Neural progenitor cell (in vitro differentiated cells): ENCODE results near the gene TOB1. TPM values are rescaled to one million over a fixed set of nuclear protein-coding genes. Genes with fewer than 3 reads are reported as not detected.

Experiments
- DNase-seq: peaks from one replicate; pipeline ENCODE4 v3.0.0-alpha.2; 2016; ENCODE audit warnings: low spot score
- H2AFZ ChIP-seq: fragments of 200-600 bp; sonication (generic); replicated peaks from 2 replicates; pipeline ENCODE4 v1.6.1; 2016; ENCODE audit warnings: antibody characterized with exemption
- H3F3A ChIP-seq: fragments of 200-600 bp; sonication (generic); 2 replicates; pipeline ENCODE4 v1.6.1; 2016; ENCODE audit warnings: antibody characterized with exemption, low read depth
- H3K27ac ChIP-seq: fragments of 200-600 bp; sonication (generic); 2 replicates; pipeline ENCODE4 v1.5.1; 2016; ENCODE audit warnings: mild to moderate bottlenecking
- H3K27me3 ChIP-seq: fragments of 200-600 bp; sonication (generic); 2 replicates; pipeline ENCODE4 v1.6.1; 2016; ENCODE audit warnings: mild to moderate bottlenecking, moderate library complexity
- H3K36me3 ChIP-seq: fragments of 200-600 bp; sonication (generic); 2 replicates; pipeline ENCODE4 v1.5.1; 2016
- H3K4me1 ChIP-seq: fragments of 200-600 bp; sonication (generic); 2 replicates; pipeline ENCODE4 v1.6.1; 2016; ENCODE audit warnings: mixed run types
- H3K4me2 ChIP-seq: fragments of 200-600 bp; sonication (generic); 2 replicates; pipeline ENCODE4 v1.6.1; 2016
- H3K4me3 ChIP-seq: fragments of 200-600 bp; sonication (generic); 2 replicates; pipeline ENCODE4 v1.5.1; 2016
- H3K79me2 ChIP-seq: fragments of 200-600 bp; sonication (generic); 2 replicates; pipeline ENCODE4 v1.6.1; 2016; ENCODE audit warnings: low read depth
- H3K9ac ChIP-seq: fragments of 200-600 bp; sonication (generic); 2 replicates; pipeline ENCODE4 v1.6.1; 2016
- H3K9me3 ChIP-seq: fragments of 200-600 bp; sonication (generic); 2 replicates; pipeline ENCODE4 v1.5.1; 2016; ENCODE audit warnings: low read depth
- H4K20me1 ChIP-seq: fragments of 200-600 bp; sonication (generic); 2 replicates; pipeline ENCODE4 v1.6.1; 2016; ENCODE audit warnings: low read depth
- H3K27ac Mint-ChIP-seq: 3 replicates; pipeline ENCODE4 v1.8.0; 2021; ENCODE audit warnings: mixed read lengths
- H3K27me3 Mint-ChIP-seq: 2 replicates; pipeline ENCODE4 v1.8.0; 2022; ENCODE audit warnings: low read depth, mild to moderate bottlenecking, inconsistent platforms, moderate library complexity, mixed read lengths; ENCODE audit not compliant: insufficient read depth
- H3K36me3 Mint-ChIP-seq: 3 replicates; pipeline ENCODE4 v1.8.0; 2021; ENCODE audit warnings: mixed read lengths
- H3K4me1 Mint-ChIP-seq: 3 replicates; pipeline ENCODE4 v1.8.0; 2021; ENCODE audit warnings: mixed read lengths
- H3K4me3 Mint-ChIP-seq: 3 replicates; pipeline ENCODE4 v1.8.0; 2021; ENCODE audit warnings: mild to moderate bottlenecking, moderate library complexity, mixed read lengths
- H3K9me3 Mint-ChIP-seq: 3 replicates; pipeline ENCODE4 v1.8.0; 2020; ENCODE audit warnings: mixed read lengths
- CTCF ChIP-seq: fragments of 200-600 bp; sonication (generic); IDR thresholded peaks from 2 replicates; pipeline ENCODE4 v1.5.1; 2017; ENCODE audit warnings: antibody characterized with exemption, mild to moderate bottlenecking
- EZH2 ChIP-seq: fragments of 200-600 bp; sonication (generic); IDR thresholded peaks from 2 replicates; pipeline ENCODE4 v1.6.1; 2017; ENCODE audit warnings: antibody characterized with exemption, mild to moderate bottlenecking, moderate library complexity
- EZH2phosphoT487 ChIP-seq: fragments of 200-600 bp; sonication (generic); IDR thresholded peaks from 2 replicates; pipeline ENCODE4 v1.6.1; 2017; ENCODE audit warnings: antibody characterized with exemption
- total RNA-seq: library from RNA; depleted of rRNA; stranded (reverse); fragments of >200 nt; gene quantifications from 2 replicates; pipeline ENCODE4 v1.2.3, GENCODE V29; 2015; ENCODE audit warnings: low replicate concordance

The TOB1 gene
- total RNA-seq, 1 donor from 2014 or later: 18.2 TPM

GRCh38 chr17:50902372-50903353 lies 36.5 kb upstream of the TOB1 start:
- peaks cover 55% of the 10 kb centered on the region for H3K4me1 Mint-ChIP-seq
- H3K4me3 ChIP-seq: peak overlapping the region; percentile 20
- TF ChIP-seq EZH2 (no peak), EZH2phosphoT487 (no peak), CTCF (no peak)
- no peaks in the 10 kb centered on the region for H3K9me3 ChIP-seq
- H3K36me3 ChIP-seq: no peaks in the 10 kb centered on the region
- H3F3A ChIP-seq: peaks cover 48% of the 10 kb centered on the region
- H3K9me3 Mint-ChIP-seq: no peaks in the 10 kb centered on the region
- H3K27me3 Mint-ChIP-seq: peaks cover 22% of the 10 kb centered on the region
- peak overlapping the region; percentile 97 for H3K27ac Mint-ChIP-seq
- no peaks in the 10 kb centered on the region for H4K20me1 ChIP-seq
- no peak overlapping the region for H3K9ac ChIP-seq
- peak; percentile 91 for DNase-seq
- H3K27me3 ChIP-seq: no peaks in the 10 kb centered on the region
- no peak overlapping the region for H2AFZ ChIP-seq
- no peaks in the 10 kb centered on the region for H3K36me3 Mint-ChIP-seq
- H3K79me2 ChIP-seq: no peaks in the 10 kb centered on the region
- H3K4me1 ChIP-seq: peaks cover 53% of the 10 kb centered on the region
- H3K4me3 Mint-ChIP-seq: peak overlapping the region; percentile 50
- peak overlapping the region; percentile 74 for H3K4me2 ChIP-seq
- peak overlapping the region; percentile 74 for H3K27ac ChIP-seq

- Mint-ChIP-seq H3K4me3 (no peak overlapping the region), H3K27ac (peak overlapping the region; percentile 90), H3K9me3 (no peaks in the 10 kb centered on the region), H3K36me3 (no peaks in the 10 kb centered on the region), H3K4me1 (peaks cover 43% of the 10 kb centered on the region), H3K27me3 (peaks cover 14% of the 10 kb centered on the region)
- DNase-seq: no peak
- peaks cover 44% of the 10 kb centered on the region for H3K4me1 ChIP-seq
- no peaks in the 10 kb centered on the region for H3K27me3 ChIP-seq
- H3K9me3 ChIP-seq: no peaks in the 10 kb centered on the region
- no peaks in the 10 kb centered on the region for H3K79me2 ChIP-seq
- H3K36me3 ChIP-seq: no peaks in the 10 kb centered on the region
- peak overlapping the region; percentile 35 for H2AFZ ChIP-seq
- no peaks in the 10 kb centered on the region for H4K20me1 ChIP-seq
- H3F3A ChIP-seq: peaks cover 43% of the 10 kb centered on the region
- H3K4me3 ChIP-seq: no peak overlapping the region
- TF ChIP-seq CTCF (no peak), EZH2 (no peak), EZH2phosphoT487 (no peak)
- no peak overlapping the region for H3K9ac ChIP-seq
- H3K27ac ChIP-seq: no peak overlapping the region
- H3K4me2 ChIP-seq: no peak overlapping the region
These were observed 34.3 kb upstream of the TOB1 start for GRCh38 chr17:50900383-50900892.

- H3K4me2 ChIP-seq: no peak overlapping the region
- no peaks in the 10 kb centered on the region for H3K27me3 ChIP-seq
- Mint-ChIP-seq H3K27me3 (peaks cover 17% of the 10 kb centered on the region), H3K4me3 (no peak overlapping the region), H3K4me1 (peaks cover 46% of the 10 kb centered on the region), H3K27ac (peak overlapping the region; percentile 90), H3K9me3 (no peaks in the 10 kb centered on the region), H3K36me3 (peaks cover under 1% of the 10 kb centered on the region)
- H3K79me2 ChIP-seq: no peaks in the 10 kb centered on the region
- peaks cover 36% of the 10 kb centered on the region for H3F3A ChIP-seq
- no peak for DNase-seq
- H4K20me1 ChIP-seq: no peaks in the 10 kb centered on the region
- H3K9me3 ChIP-seq: no peaks in the 10 kb centered on the region
- no peak for TF ChIP-seq CTCF
- no peak for TF ChIP-seq EZH2
- TF ChIP-seq EZH2phosphoT487: no peak
- H3K4me3 ChIP-seq: no peak overlapping the region
- H3K9ac ChIP-seq: no peak overlapping the region
- no peak overlapping the region for H3K27ac ChIP-seq
- no peaks in the 10 kb centered on the region for H3K36me3 ChIP-seq
- H2AFZ ChIP-seq: peak overlapping the region; percentile 35
- H3K4me1 ChIP-seq: peaks cover 38% of the 10 kb centered on the region
These were observed 33.6 kb upstream of the TOB1 start for GRCh38 chr17:50899559-50900319.
